HCT116 (cell line): ENCODE measurements around the gene SEZ6L2. TPM values are rescaled to one million over a fixed set of nuclear protein-coding genes. Genes with fewer than 3 reads are reported as not detected.

ENCODE experiments used
- ATAC-seq: fragments of 200-7000 bp; cut with Tn5 transposase; 2 replicates; pipeline ENCODE4 v1.9.1; 2020; ENCODE audit warnings: mild to moderate bottlenecking, moderate library complexity
- BruUV-seq: library from RNA; stranded (reverse); fragments of 400-500 nt; replicated peaks from 2 replicates; lab custom pipeline; 2021; lab: Mats Ljungman, UMichigan
- CTCF ChIA-PET: fragments of 300-600 bp; sonication (Branson Sonifier 250); formaldehyde crosslinking; loops from one replicate; lab custom pipeline; 2021; ENCODE audit warnings: antibody characterized with exemption; lab: Charles Lee
- POLR2A ChIA-PET: fragments of 300-600, 350-600 bp; sonication (Branson Sonifier 250); formaldehyde crosslinking; loops from one replicate; lab custom pipeline; 2021; ENCODE audit warnings: antibody characterized with exemption; lab: Charles Lee
- RAD21 ChIA-PET, 2 experiments: fragments of 300-600 bp; sonication (Branson Sonifier 250); formaldehyde crosslinking; loops; one replicate each; lab custom pipeline; 2023; ENCODE audit warnings: low total read pairs in 2 of 2; ENCODE audit not compliant: uncharacterized antibody in 2 of 2, unreplicated experiment in 2 of 2, low non-redundant PET in 1 of 2; lab: Charles Lee
- DNase-seq: peaks from one replicate; pipeline ENCODE4 v3.0.0-alpha.2; 2010; ENCODE audit warnings: low read depth, low spot score
- H2AFZ ChIP-seq: fragments of 200-600 bp; shearing (Covaris generic), sonication (generic); 2 replicates; pipeline ENCODE4 v1.6.1; 2017; ENCODE audit warnings: low read depth, mixed run types, mixed read lengths, antibody characterized with exemption, low read length; ENCODE audit not compliant: poor library complexity, severe bottlenecking
- H3K27ac ChIP-seq: 2 replicates; pipeline ENCODE4 v1.5.1; 2012; ENCODE audit warnings: low read depth, low read length
- H3K27me3 ChIP-seq: fragments of 200-600 bp; sonication (generic); 2 replicates; pipeline ENCODE4 v1.6.1; 2016; ENCODE audit warnings: mixed run types, low read length, mixed read lengths; ENCODE audit not compliant: insufficient read depth
- H3K36me3 ChIP-seq, 2 experiments: fragments of 200-500 bp in 1 of 2; fragments of 200-600 bp in 1 of 2; sonication (Bioruptor generic) in 1 of 2; sonication (generic) in 1 of 2; 2 replicates each; pipeline versions ENCODE4 v1.5.1 to v1.6.1; 2014 to 2016; ENCODE audit warnings: low read length in 2 of 2, inconsistent platforms in 1 of 2, mixed read lengths in 1 of 2, mixed run types in 1 of 2; ENCODE audit not compliant: insufficient read depth in 2 of 2, control insufficient read depth in 1 of 2
- H3K4me1 ChIP-seq, 2 experiments: fragments of 200-600 bp in 1 of 2; sonication (generic) in 1 of 2; 2 replicates each; pipeline versions ENCODE4 v1.5.1 to v1.6.1; 2012 to 2017; ENCODE audit warnings: low read length in 2 of 2, inconsistent platforms in 1 of 2, mild to moderate bottlenecking in 1 of 2, mixed read lengths in 1 of 2, mixed run types in 1 of 2, moderate library complexity in 1 of 2; ENCODE audit not compliant: insufficient read depth in 2 of 2, control insufficient read depth in 1 of 2
- H3K4me2 ChIP-seq: fragments of 200-600 bp; sonication (generic); 2 replicates; pipeline ENCODE4 v1.6.1; 2017; ENCODE audit warnings: mixed run types, low read length, mixed read lengths
- H3K4me3 ChIP-seq, 2 experiments: fragments of 200-600 bp in 1 of 2; sonication (generic) in 1 of 2; replicated peaks in 1 of 2; 2 replicates each; pipeline ENCODE4 v1.5.1; 2011 to 2016; ENCODE audit warnings: low read length in 2 of 2, control low read depth in 1 of 2, low read depth in 1 of 2, mild to moderate bottlenecking in 1 of 2, mixed read lengths in 1 of 2, mixed run types in 1 of 2
- H3K79me2 ChIP-seq: fragments of 200-600 bp; sonication (generic); 2 replicates; pipeline ENCODE4 v1.6.1; 2017; ENCODE audit warnings: mild to moderate bottlenecking, mixed run types, low read length, moderate library complexity, mixed read lengths; ENCODE audit not compliant: insufficient read depth
- H3K9ac ChIP-seq: fragments of 200-600 bp; sonication (generic); 2 replicates; pipeline ENCODE4 v1.6.1; 2016; ENCODE audit warnings: low read length, mixed read lengths
- H3K9me2 ChIP-seq: fragments of 200-600 bp; sonication (generic), shearing (Covaris generic); 2 replicates; pipeline ENCODE4 v1.6.1; 2017; ENCODE audit warnings: mixed run types, mild to moderate bottlenecking, moderate library complexity; ENCODE audit not compliant: insufficient read depth
- H3K9me3 ChIP-seq, 2 experiments: fragments of 200-500 bp in 1 of 2; fragments of 200-600 bp in 1 of 2; sonication (Bioruptor generic) in 1 of 2; sonication (generic) in 1 of 2; 2 replicates each; pipeline ENCODE4 v1.6.1; 2014 to 2017; ENCODE audit warnings: low read length in 2 of 2, mixed read lengths in 2 of 2, inconsistent platforms in 1 of 2, low read depth in 1 of 2, mild to moderate bottlenecking in 1 of 2, mixed run types in 1 of 2, moderate library complexity in 1 of 2; ENCODE audit not compliant: control insufficient read depth in 1 of 2, insufficient read depth in 1 of 2
- H4K20me1 ChIP-seq: fragments of 200-600 bp; sonication (generic), shearing (Covaris generic); 2 replicates; pipeline ENCODE4 v1.6.1; 2017; ENCODE audit warnings: mixed run types, mild to moderate bottlenecking, moderate library complexity; ENCODE audit not compliant: insufficient read depth
- CBX3 ChIP-seq: IDR thresholded peaks from 2 replicates; pipeline ENCODE4 v1.6.1; 2012; ENCODE audit warnings: low read depth
- CEBPB ChIP-seq: IDR thresholded peaks from 2 replicates; pipeline ENCODE4 v1.6.1; 2012; ENCODE audit warnings: low read depth
- EZH2 ChIP-seq: fragments of 200-600 bp; sonication (generic); IDR thresholded peaks from 2 replicates; pipeline ENCODE4 v1.6.1; 2017; ENCODE audit warnings: antibody characterized with exemption, mixed run types
- EZH2phosphoT487 ChIP-seq: fragments of 200-600 bp; IDR thresholded peaks from 2 replicates; pipeline ENCODE4 v1.6.1; 2018; ENCODE audit warnings: antibody characterized with exemption, borderline replicate concordance
- FOSL1 ChIP-seq: IDR thresholded peaks from 2 replicates; pipeline ENCODE4 v1.6.1; 2012; ENCODE audit warnings: low read depth
- JUND ChIP-seq: IDR thresholded peaks from 2 replicates; pipeline ENCODE4 v1.6.1; 2012
- POLR2AphosphoS5 ChIP-seq: IDR thresholded peaks from 2 replicates; pipeline ENCODE4 v1.6.1; 2011; ENCODE audit warnings: mild to moderate bottlenecking, low read depth, low read length, moderate library complexity
- RAD21 ChIP-seq: IDR thresholded peaks from 2 replicates; pipeline ENCODE4 v1.6.1; 2012; ENCODE audit warnings: low read depth, mild to moderate bottlenecking
- SP1 ChIP-seq: IDR thresholded peaks from 2 replicates; pipeline ENCODE4 v1.6.1; 2012; ENCODE audit warnings: low read depth
- YY1 ChIP-seq: IDR thresholded peaks from 2 replicates; pipeline ENCODE4 v1.6.1; 2011; ENCODE audit warnings: low read length, low read depth, moderate library complexity, mild to moderate bottlenecking; ENCODE audit not compliant: insufficient replicate concordance; ENCODE audit errors: extremely low read depth
- ZFX ChIP-seq: fragments of 450-650 bp; IDR thresholded peaks from 2 replicates; pipeline ENCODE4 v1.6.1; 2017
- intact Hi-C: fragments of 100-400 bp; cut with micrococcal nuclease; formaldehyde crosslinking; loops from 2 replicates; pipeline ENCODE4 v1.10.0; 2022
- total RNA-seq: library from RNA; stranded (reverse); gene quantifications from one replicate; pipeline ENCODE4 v1.2.1, GENCODE V29; 2021; ENCODE audit not compliant: unreplicated experiment
- TF ChIP-seq, protein P1 (sequence below), 3 experiments: fragments of 200-600 bp in 1 of 3; sonication (generic) in 1 of 3; IDR thresholded peaks in 2 of 3; conservative IDR thresholded peaks in 1 of 3; 2 replicates each; pipeline ENCODE4 v1.5.1; 2012 to 2017; ENCODE audit warnings: low read depth in 2 of 3, low read length in 2 of 3, antibody characterized with exemption in 1 of 3, borderline replicate concordance in 1 of 3, control low read depth in 1 of 3, mild to moderate bottlenecking in 1 of 3, mixed read lengths in 1 of 3, mixed run types in 1 of 3, moderate library complexity in 1 of 3; ENCODE audit not compliant: insufficient read depth in 1 of 3
- TF ChIP-seq, protein P2 (sequence below): IDR thresholded peaks from 2 replicates; pipeline ENCODE4 v1.6.1; 2012

The SEZ6L2 gene
- total RNA-seq, 1 experiment from 2014 or later = 49.3 TPM

- Histone ChIP-seq H3K27me3 (no peaks in the 10 kb centered on the region), H3K4me3 (no peak overlapping the region)
- TF ChIP-seq SP1 = no peak
- no peak for TF ChIP-seq EZH2phosphoT487
- no peak for TF ChIP-seq RAD21
- TF ChIP-seq ZFX = no peak
- no peak for TF ChIP-seq CEBPB
- TF ChIP-seq YY1 = no peak
- TF ChIP-seq, protein P1, sequence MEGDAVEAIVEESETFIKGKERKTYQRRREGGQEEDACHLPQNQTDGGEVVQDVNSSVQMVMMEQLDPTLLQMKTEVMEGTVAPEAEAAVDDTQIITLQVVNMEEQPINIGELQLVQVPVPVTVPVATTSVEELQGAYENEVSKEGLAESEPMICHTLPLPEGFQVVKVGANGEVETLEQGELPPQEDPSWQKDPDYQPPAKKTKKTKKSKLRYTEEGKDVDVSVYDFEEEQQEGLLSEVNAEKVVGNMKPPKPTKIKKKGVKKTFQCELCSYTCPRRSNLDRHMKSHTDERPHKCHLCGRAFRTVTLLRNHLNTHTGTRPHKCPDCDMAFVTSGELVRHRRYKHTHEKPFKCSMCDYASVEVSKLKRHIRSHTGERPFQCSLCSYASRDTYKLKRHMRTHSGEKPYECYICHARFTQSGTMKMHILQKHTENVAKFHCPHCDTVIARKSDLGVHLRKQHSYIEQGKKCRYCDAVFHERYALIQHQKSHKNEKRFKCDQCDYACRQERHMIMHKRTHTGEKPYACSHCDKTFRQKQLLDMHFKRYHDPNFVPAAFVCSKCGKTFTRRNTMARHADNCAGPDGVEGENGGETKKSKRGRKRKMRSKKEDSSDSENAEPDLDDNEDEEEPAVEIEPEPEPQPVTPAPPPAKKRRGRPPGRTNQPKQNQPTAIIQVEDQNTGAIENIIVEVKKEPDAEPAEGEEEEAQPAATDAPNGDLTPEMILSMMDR (IDR thresholded peaks at IDR 0.05 in 2 of 3, conservative IDR thresholded peaks at IDR 0.05 in 1 of 3; ENCODE audit: borderline replicate concordance in 1 of 3, insufficient read depth in 1 of 3, low read depth in 2 of 3, low read length in 2 of 3) = no peak
- no peak for TF ChIP-seq POLR2AphosphoS5
- no peak for TF ChIP-seq EZH2
- TF ChIP-seq, protein P2, sequence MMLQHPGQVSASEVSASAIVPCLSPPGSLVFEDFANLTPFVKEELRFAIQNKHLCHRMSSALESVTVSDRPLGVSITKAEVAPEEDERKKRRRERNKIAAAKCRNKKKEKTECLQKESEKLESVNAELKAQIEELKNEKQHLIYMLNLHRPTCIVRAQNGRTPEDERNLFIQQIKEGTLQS = no peak
- no peak for TF ChIP-seq JUND
- TF ChIP-seq CBX3 = no peak
- TF ChIP-seq FOSL1 = no peak
- TF ChIP-seq, all 23 proteins: peak for 0
- Histone ChIP-seq H3K36me3 (no peaks in the 10 kb centered on the region), H3K9ac (no peak overlapping the region), H3K9me2 (no peaks in the 10 kb centered on the region), H3K9me3 (no peaks in the 10 kb centered on the region), H3K79me2 (no peaks in the 10 kb centered on the region), H4K20me1 (no peaks in the 10 kb centered on the region), H2AFZ (no peak overlapping the region), H3K27ac (no peak overlapping the region), H3K4me1 (peaks cover 0 to 16% of the 10 kb centered on the region in 2 experiments; a peak in 3 of 4 replicates), H3K4me2 (no peak overlapping the region)
- DNase-seq (no peak), ATAC-seq (no peak)
- intact Hi-C loops = no loop called here
- ChIA-PET RAD21 (no interaction called here), CTCF (interaction anchor here (2.7 kb wide), 1 partner anchor 20 kb away, joined by 8 read pairs; no protein-coding TSS in a partner anchor), POLR2A (no interaction called here)
- BruUV-seq = no TSS peak
Measured at GRCh38 chr16:29868396-29869009, 30.8 kb downstream of the SEZ6L2 start.
